COLO668 (cell line): ENCODE results near the gene ZNF726.
"Not testable (repeated sequence)": the region's sequence is repeated elsewhere in the genome, so short reads cannot be mapped to it uniquely, and the experiment has no call there.

ENCODE experiments used
- DNase-seq: peaks from one replicate; lab custom pipeline; 2025; ENCODE audit not compliant: unreplicated experiment; lab: John Stamatoyannopoulos, UW

ZNF726 gene

DNA sequence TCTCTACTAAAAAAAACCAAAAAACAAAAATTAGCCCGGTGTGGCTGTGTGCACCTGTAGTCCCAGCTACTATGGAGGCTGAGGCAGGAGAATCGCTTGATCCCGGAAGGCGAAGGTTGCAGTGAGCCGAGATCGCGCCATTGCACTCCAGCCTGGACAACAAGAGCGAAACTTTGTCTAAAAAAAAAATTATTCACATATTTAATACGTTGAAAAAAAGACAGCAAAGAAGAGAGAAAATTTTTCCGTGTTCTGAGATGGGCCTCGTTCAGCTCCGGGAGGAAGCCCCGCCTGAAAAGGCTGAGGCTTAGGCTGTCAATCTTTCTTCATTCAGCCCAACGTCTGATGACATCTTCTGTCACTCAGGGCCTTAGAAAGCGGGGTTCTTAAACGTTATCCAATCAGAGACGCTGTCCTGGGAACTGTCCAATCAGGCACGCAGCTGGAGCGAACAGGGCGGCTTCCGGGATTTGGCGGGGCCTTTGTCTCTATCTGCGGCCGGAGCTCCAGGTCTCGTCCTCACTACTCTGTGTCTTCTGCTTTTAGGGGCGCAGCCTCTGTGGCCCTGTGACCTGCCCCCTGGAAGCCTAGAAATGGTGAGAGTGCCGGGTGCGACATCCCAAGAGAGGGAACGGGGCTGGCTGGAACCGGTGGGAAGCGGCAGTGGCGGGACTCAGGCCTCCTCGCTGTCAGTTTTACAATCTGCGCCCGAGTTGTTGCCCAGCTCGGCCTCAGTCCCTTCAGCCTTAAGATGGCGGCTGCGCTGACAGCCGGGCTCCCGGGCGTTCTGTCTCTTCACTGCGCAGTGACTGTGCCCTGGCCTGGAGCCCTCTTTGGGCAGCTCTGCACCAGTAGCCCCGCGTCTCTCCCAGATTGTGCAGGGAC is at the start of gene ZNF726:
ZNF726 (plus strand) TSS at position 485 of the 885 bp plus-strand sequence; CDS start at position 594, 109 bp downstream.
- DNase-seq, result peak; percentile 75

DNA sequence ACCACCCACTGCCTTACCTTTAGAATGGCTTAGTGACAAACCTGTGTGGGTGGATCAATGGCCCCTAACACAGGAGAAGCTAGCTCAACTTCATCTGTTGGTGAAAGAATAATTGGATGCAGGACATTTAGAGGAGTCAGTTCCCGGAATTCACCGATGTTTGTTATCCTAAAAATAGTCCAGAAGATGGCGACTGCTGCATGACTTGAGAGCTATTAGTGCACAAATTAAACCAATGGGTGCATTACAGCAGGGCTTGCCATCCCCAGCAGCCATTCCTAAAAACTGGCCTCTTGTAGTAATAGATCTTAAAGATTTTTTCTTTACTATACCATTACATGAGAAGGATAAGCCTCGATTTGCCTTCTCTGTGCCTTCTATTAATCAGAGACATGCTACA is 46.8 kb upstream of the ZNF726 start:
- DNase-seq, result no peak

DNA sequence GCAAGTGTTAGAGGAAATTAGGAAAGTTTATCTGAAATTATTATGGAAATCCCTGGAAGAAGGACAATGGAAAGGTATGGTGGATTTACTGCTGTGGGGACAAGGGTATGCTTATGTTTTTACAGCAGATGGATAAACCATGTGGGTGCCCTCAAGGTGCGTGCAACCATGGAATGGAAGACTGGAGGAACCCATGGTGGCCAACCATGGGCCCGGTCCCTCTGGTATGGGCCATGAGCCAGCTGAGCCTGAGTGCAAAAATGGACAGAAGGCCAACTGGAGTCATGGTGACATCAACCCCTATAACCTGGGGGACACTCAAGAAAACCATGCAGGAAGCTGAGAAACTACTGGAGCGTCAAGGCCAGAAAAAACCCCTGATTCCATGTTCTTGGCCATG is 46.1 kb upstream of the ZNF726 start:
- DNase-seq, result no peak

DNA sequence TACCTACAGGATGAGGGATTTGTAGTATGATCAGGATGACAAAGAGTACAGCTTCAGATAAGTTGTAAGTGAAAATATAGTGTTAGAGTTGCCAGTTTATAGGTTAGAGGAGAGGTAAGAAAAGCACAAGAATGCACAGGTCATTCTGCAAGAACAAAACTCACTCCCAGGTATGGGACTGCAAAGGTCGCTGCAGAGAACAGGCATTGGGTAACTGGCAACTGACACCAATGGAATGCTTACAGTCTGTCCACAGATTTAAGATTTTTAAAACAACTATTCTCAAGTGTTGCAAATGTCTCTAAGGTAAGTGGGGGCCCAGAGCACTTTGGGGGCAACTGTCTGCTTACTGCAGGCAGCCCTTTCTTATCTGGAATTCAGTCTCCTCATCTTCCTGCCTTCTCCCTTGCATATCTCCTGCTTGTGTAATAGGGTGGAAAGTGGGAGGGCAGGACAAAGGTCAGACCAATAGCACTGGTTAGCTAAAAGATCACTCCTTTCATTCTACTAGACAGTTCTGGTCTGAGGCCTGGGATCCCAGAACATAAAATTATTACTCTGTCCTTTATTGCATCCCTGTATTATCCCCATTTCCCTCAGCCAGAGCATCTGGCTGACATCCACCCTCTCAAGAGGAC is 42.3 kb upstream of the ZNF726 start:
- no peak for DNase-seq

DNA sequence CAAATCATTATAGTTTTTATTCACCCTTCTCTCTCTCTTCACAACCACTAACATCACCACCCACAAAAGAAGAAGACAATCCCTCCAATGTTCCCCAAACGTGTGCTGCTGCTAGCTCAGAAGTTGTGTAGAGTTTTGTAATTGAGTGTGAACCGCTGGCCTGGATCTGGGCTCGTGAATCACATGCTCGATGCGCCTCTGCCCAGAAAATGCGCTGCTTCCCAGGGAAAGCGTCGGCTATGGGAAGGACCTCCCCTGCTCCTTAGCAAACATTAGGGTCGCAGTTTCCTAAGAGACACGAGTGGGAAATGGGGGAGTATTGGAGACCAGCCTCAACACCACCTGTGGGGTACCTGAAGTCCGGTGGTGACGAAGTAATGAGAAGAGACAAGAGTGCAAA is 38.4 kb upstream of the ZNF726 start:
- no peak for DNase-seq

DNA sequence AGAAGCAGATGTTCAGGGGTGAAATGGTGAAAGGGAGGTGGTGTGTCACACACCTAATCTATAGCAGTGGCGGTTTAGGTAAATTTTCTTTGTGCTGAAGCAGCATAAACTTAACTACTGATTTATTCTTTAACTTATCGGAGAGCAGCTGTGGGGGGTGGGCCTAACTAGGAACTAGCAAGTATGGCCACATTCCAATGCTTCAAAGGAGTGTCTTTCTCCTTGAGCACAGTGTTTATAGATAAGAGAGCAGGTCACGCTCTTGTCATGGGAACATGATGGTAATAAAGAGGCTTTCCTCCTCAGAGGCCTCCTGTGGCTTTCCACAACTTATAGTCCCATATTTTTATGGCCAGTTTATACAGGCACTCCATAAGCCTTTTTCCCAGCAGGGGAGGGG is 37.9 kb upstream of the ZNF726 start:
- DNase-seq, result not testable (repeated sequence)

DNA sequence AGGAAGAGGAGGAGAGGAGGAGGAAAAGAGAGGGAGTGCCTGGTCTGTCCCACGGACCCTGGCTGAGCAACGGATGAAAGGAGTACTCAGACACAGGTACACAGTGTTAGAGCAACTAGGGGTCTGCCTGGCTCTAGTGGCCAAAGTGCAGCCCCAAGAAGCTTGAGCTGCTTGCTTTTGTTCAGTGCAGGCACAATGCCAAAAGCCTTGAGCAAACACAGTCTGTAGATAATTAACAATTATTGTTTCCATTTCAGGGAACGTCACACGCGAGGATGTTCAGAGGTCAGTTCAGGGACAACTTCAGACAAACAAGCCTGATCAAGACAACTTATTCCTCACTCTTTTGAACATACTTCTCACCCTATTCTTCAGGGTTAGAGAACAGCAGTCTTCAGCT is 32.2 kb upstream of the ZNF726 start:
- peak; percentile 83 for DNase-seq

DNA sequence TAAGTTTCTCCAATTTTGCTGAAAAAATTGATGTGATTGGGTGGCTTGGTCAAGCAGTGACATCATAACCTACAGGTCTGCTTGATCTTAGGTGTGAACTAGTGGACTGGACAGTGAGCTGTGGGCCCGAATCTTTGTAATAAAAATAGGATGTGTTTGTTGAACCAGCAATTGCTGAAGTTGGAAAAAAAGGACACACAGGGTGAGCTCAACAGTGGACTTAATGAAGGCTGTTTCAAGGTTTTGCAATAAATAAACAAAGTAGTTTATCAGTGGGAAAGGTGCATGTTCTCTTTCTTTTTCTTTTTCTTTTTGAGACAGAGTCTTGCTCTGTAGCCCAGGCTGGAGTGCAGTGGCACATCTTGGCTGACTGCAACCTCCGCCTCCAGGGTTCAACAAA is 30.3 kb upstream of the ZNF726 start:
- DNase-seq, result no peak

DNA sequence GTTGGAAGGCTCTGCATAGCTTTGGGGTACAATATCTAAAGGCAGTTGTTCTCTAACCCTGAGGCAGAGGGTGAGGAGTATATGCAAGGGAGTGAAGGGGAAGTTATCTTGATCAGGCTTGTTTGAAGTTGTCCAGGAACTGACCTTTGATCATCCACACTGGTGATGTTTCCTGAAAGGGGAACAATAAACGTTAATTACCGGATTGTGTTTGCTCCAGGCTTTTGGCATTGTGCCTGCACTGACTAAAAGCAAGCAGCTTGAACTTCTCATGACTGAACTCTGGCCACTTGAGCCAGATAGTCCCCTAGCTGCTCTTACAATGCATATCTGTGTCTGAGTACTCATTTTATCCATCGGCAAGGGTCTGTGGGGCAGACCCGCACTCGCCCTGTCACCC is 27.0 kb upstream of the ZNF726 start:
- DNase-seq, result peak; percentile 77

DNA sequence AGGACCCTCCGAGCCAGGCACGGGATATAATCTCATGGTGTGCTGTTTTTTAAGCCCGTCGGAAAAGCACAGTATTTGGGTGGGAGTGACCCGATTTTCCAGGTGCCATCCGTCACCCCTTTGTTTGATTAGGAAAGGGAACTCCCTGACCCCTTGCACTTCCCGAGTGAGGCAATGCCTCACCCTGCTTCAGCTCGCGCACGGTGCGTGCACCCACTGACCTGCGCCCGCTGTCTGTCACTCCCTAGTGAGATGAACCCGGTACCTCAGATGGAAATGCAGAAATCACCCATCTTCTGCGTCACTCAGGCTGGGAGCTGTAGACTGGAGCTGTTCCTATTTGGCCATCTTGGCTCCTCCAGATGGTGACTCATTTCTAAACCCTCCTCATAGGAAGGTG is 18.6 kb upstream of the ZNF726 start:
- DNase-seq, result not testable (repeated sequence)

DNA sequence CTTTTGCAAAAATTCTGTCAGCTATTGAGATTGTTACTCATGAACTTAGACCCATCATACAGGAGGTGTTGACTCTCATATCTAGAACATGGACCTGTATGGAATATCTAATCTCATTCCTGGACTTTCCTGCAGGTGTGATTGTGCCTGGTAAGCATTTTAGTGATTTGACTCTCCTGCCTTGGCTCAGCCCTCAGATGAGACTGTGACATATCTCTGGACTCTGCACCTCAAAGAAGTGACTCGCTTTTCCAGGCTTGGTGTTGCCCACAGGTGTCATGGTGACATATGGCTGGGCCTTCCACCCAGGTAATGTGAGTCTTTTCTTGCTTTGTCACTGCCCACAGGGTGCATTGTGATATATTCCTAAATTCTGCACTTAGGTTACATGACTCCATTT is 17.8 kb upstream of the ZNF726 start:
- no peak for DNase-seq

DNA sequence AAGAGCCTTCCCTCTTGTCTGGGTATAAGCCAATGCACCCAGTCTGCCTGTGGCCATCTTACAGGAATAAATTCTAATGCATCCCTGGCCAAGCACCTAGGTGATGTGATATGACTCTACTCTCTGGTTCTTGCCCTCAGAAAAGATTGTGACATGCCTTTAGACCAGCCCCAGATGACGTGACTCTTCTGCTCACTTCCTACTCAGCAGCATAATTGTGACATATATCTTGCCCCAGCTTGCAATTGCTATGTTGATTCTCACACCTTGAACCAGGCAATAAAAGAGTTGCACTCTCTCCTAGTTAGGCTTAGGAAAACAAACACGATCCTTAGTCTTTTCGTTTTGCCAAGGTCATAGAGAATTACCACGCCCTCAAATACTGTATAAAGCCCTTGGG is 13.3 kb upstream of the ZNF726 start:
- no peak for DNase-seq

DNA sequence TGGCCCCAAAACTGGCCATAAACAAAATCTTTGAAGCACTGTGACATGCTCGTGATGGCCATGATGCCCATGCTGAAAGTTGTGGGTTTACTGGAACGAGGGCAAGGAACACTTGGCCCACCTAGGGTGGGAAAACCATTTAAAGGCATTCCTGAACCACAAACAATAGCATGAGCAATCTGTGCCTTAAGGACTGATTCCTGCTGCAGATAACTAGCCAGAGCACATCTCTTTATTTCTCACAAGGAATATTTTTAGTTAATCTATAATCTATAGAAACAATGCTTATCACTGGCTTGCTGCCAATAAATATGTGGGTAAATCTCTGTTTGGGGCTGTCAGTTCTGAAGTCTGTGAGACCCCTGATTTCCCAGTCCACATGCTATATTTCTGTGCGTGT is 10.3 kb upstream of the ZNF726 start:
- no peak for DNase-seq

DNA sequence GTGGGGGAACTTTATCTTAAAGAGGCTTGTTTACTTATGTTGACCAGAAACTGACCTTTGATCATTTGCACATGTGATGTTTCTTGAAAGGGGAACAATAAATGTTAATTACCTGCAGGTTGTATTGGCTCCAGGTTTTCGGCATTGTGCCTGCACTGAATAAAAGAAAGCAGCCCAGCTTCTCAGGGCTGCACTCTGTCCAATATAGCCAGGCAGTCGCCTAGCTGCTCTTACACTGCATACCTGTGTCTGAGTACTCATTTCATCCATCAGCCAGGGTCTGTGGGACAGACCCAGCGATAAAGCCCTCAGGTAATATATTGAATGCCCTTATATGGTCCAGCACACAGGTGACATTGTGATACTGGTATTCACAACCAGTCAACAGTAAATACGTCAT is 8.9 kb upstream of the ZNF726 start:
- no peak for DNase-seq

DNA sequence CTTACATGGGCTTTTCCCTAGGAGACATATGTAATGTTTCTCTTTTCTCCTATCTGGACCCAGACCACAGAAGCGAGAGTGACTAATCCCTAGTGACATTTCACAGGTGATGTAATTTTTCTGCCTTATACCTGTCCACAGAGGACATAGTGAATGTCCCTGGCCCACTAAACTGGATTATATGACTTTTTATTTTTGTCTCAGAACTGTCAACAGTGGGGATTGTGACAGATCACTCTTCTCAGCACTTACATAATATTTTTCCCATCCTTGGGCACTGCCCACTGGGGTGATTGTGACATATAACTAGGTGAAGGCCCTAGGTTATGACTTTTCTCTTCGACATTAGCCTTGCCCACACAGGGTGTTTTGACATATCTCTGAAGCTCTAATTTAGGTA is 7.9 kb upstream of the ZNF726 start:
- DNase-seq, result no peak

DNA sequence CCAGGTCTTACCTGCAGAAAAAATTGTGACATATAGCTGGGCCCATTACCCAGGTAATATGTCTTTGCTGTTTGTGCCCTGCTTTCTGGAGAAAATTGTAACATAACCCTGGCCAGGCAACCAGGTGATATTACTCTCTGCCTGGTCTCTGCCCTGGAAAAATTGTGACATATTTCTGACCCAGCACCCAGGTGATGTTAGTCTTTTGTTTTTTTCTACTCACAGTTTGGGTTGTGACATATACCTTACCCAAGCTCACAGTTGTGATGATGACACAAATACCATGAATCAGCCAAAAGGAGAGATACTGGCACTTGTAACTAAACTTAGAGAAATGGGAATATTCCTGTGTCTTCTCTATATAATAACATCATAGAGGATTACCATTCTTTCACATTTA is 6.5 kb upstream of the ZNF726 start:
- no peak for DNase-seq

DNA sequence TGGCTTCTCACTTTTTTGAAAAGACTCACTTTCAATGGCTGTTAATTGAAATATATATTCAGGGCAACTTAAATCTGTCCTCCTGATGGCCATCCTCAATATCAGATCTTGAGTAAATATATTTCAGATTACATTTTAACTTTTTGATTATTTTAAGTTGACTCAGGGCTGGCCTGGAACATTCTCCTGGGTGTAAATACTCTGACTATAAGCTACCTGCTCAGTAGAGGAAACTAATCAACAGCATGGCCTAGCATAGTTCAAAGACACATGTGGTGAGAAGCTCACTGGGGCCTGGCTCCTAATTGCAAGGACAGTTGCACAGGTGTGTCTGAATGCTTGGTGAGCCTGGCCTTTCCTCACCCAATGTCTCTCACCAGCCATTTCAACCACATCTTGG is 5.5 kb upstream of the ZNF726 start:
- no peak for DNase-seq

DNA sequence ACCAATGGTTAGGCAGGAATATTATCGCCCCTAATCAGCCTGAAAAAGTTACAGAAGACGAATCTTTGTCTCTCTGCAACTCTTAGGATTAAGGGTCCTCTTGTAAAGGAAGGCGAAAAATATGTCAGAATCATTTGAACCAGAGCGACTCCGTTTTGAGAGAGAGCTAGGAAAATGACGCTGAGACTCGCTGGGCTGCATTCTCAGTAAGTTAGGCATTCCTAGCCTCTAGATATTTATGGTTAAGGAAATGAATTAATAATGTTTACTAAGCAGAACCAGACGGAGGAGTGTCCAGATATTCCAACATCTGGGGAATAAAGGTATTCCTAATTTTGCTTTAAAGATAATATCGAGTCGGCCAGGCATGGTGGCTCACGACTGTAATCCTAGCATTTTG is 755 bp upstream of the ZNF726 start:
- DNase-seq, result no peak

DNA sequence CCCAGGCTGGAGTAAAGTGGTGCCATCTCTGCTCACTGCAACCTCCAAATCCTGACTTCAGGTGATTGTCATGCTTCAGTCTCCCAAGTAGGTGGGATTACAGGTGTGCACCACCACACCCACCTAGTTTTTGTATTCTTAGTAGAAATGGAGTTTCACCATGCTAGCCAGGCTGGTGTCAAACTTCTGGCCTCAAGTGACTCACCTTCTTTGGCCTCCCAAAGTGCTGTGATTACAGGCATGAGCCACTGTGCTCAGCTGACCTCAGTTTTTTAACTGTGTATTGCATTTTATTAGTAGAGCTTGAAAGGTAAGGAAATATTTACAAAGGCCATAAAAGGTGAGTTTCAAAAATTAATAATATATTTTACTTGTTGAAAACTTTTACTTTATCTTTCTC is 2.3 kb downstream of the ZNF726 start:
- no peak for DNase-seq

DNA sequence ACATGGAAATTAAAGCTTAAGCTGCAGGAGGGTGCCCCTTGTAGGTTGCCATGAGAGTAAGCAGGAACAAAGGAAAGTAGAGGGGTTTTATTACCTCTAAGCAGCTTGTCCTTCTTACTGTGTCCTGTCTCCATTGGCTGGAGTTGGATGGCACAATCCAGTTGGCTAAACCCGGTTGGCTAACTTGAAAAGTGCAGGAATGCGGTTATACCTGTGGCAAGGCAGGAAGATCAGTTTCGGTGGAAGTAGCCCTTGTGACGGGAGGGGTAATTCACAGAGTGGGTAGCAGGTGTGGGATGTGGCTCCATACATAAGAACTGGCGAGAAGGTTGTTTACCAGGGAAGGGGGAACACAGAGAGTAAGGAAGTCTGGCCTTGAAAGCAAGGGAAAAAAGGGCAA is 3.2 kb downstream of the ZNF726 start:
- DNase-seq, result no peak

DNA sequence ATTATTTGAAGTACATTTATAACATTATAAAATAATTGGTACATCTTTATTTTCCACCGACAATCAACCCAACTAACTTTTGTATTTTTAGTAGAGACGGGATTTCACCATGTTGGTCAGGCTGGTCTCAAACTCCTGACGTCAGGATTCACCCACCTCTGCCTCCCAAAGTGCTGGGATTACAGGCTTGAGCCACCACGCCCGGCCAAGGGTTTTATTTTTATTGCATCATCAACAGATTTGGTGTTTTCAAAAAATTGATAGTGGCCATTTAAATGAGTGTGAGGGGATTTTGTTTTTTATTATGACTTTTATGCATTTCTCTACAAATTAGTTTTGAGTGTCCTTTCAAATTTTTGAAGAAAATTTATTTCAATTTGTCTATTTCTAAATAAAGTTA is 10.6 kb downstream of the ZNF726 start:
- no peak for DNase-seq

DNA sequence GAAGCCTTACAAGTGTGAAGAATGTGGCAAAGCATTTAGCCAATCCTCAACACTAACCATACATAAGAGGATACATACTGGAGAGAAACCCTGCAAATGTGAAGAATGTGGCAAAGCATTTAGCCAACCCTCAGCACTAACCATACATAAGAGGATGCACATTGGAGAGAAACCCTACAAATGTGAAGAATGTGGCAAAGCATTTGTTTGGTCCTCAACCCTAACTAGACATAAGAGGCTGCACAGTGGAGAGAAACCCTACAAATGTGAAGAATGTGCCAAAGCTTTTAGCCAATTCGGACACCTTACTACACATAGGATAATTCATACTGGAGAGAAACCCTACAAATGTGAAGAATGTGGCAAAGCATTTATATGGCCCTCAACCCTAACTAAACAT is 18.2 kb downstream of the ZNF726 start:
- DNase-seq, result no peak

DNA sequence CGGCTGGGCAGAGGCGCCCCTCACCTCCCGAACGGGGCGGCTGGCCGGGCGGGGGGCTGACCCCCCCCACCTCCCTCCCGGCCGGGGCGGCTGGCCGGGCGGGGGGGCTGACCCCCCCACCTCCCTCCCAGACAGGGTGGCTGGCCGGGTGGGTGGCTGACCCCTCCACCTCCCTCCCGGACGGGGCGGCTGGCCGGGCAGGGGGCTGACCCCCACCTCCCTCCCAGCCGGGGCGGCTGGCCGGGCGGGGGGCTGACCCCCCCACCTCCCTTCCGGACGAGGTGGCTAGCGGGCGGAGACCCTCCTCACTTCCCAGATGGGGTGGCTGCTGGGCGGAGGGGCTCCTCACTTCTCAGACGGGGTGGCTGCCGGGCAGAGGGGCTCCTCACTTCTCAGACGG is 22.3 kb downstream of the ZNF726 start:
- not testable (repeated sequence) for DNase-seq
